Measurements from ENCODE around the gene SLC27A4.

DNA sequence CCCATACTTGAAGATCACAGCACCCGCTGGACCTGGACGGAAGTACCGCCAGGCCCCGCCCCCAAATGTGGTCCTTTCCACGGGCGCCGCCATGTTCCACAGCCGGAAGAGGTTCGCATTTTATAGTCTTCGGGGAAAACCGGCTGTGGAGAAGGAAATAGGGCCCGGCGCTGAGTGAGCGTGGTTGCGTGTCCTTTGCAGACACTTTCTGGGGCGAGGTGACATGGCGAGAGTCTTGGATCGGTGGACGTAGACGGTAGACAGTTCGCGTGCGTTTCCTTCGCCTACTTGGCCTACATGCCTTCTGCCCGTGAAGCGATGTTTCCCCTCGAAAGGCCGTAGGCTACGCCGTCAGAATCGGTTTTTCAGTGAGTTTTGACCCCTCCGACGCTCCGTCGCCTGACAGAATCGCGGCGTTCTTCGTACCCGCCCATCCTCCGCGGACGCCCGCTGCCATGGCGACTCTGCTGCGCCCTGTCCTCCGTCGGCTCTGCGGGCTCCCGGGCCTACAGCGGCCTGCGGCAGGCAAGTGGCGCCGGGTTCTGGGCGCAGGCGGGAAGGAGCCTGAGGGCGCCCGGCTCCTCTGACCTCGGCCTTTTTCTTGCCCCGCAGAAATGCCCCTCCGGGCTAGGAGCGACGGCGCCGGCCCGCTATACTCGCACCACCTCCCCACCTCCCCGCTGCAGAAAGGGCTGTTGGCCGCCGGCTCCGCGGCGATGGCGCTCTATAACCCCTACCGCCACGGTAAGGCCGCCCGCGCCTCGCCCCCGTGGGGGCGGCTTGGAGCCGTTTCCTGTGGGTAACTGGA, 17.7 kb upstream of the SLC27A4 start, which contains the start of the genes COQ4 and TRUB2:
- no peak for TF ChIP-seq EZH2 (IDR thresholded peaks at IDR 0.05; ENCODE audit: borderline replicate concordance, insufficient read depth, low read depth, low read length, poor library complexity, severe bottlenecking)
- TF ChIP-seq, protein P1, sequence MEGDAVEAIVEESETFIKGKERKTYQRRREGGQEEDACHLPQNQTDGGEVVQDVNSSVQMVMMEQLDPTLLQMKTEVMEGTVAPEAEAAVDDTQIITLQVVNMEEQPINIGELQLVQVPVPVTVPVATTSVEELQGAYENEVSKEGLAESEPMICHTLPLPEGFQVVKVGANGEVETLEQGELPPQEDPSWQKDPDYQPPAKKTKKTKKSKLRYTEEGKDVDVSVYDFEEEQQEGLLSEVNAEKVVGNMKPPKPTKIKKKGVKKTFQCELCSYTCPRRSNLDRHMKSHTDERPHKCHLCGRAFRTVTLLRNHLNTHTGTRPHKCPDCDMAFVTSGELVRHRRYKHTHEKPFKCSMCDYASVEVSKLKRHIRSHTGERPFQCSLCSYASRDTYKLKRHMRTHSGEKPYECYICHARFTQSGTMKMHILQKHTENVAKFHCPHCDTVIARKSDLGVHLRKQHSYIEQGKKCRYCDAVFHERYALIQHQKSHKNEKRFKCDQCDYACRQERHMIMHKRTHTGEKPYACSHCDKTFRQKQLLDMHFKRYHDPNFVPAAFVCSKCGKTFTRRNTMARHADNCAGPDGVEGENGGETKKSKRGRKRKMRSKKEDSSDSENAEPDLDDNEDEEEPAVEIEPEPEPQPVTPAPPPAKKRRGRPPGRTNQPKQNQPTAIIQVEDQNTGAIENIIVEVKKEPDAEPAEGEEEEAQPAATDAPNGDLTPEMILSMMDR (IDR thresholded peaks at IDR 0.05): no peak
